Left renal cortex interstitium (tissue), 4 donors: Measurements from ENCODE around the gene FAM53B. TPM values are rescaled to one million over a fixed set of nuclear protein-coding genes. Genes with fewer than 3 reads are reported as not detected.

Experiments
- DNase-seq, 4 donors: peaks; one replicate each; pipeline ENCODE4 v3.0.0-alpha.2; 2013; ENCODE audit warnings: low read depth in 4 of 4, low spot score in 2 of 4, missing footprints in 1 of 4
- polyA plus RNA-seq, 4 donors: library from polyadenylated mRNA; unstranded; fragments of 120-200 nt; gene quantifications; one replicate each; pipeline ENCODE4 v1.2.1, GENCODE V29; 2013; ENCODE audit not compliant: insufficient read length in 4 of 4

The FAM53B gene
- polyA plus RNA-seq, 4 donors: 23.1 to 33.4 (median 28.0) TPM

GRCh38 chr10:124639206-124639605 is 105.0 kb downstream of the FAM53B start:
- no peak for DNase-seq

GRCh38 chr10:124637746-124638145 is 106.4 kb downstream of the FAM53B start:
- no peak for DNase-seq

GRCh38 chr10:124637091-124637700 is 107.0 kb downstream of the FAM53B start:
- no peak for DNase-seq

- DNase-seq: no peak
These were observed 107.7 kb downstream of the FAM53B start for GRCh38 chr10:124636271-124636995.

GRCh38 chr10:124632566-124632965 is 111.6 kb downstream of the FAM53B start:
- DNase-seq: no peak

- no peak for DNase-seq
These were observed 112.1 kb downstream of the FAM53B start for GRCh38 chr10:124632064-124632531.

GRCh38 chr10:124630551-124630950 is 113.6 kb downstream of the FAM53B start:
- DNase-seq: no peak

- DNase-seq: no peak
These were observed 114.3 kb downstream of the FAM53B start for GRCh38 chr10:124629842-124630241.

GRCh38 chr10:124629415-124629814 is 114.8 kb downstream of the FAM53B start:
- no peak for DNase-seq

GRCh38 chr10:124628676-124629021 is 115.5 kb downstream of the FAM53B start:
- no peak for DNase-seq

- DNase-seq: no peak
These were observed 116.1 kb downstream of the FAM53B start for GRCh38 chr10:124627866-124628675.

- no peak for DNase-seq
These were observed 117.3 kb downstream of the FAM53B start for GRCh38 chr10:124626759-124627380.

GRCh38 chr10:124625831-124626238 is 118.3 kb downstream of the FAM53B start:
- DNase-seq: no peak

GRCh38 chr10:124624895-124625294 is 119.3 kb downstream of the FAM53B start:
- DNase-seq: no peak

- DNase-seq: no peak
These were observed 119.7 kb downstream of the FAM53B start for GRCh38 chr10:124624466-124624865.

- no peak for DNase-seq
These were observed 120.2 kb downstream of the FAM53B start for GRCh38 chr10:124624006-124624405.

- no peak for DNase-seq
These were observed 121.2 kb downstream of the FAM53B start for GRCh38 chr10:124622866-124623536.

GRCh38 chr10:124622158-124622557 is 122.0 kb downstream of the FAM53B start:
- DNase-seq: no peak

GRCh38 chr10:124621637-124622036 is 122.5 kb downstream of the FAM53B start:
- no peak for DNase-seq

GRCh38 chr10:124619802-124620490 is 124.2 kb downstream of the FAM53B start:
- no peak for DNase-seq
